Prostate gland (tissue), 2 donors: ENCODE measurements around the gene CORO7. TPM values are rescaled to one million over a fixed set of nuclear protein-coding genes. Genes with fewer than 3 reads are reported as not detected.

Experiments
- DNase-seq: peaks from one replicate; pipeline ENCODE4 v3.0.0-alpha.2; 2019; ENCODE audit warnings: low spot score
- H3K27ac ChIP-seq, 2 donors: fragments of 200-600 bp; sonication (generic); 2 replicates each; pipeline ENCODE4 v1.5.1; 2017 to 2019
- H3K27me3 ChIP-seq: fragments of 200-600 bp; sonication (generic); replicated peaks from 2 replicates; pipeline ENCODE4 v1.5.1; 2019; ENCODE audit not compliant: insufficient read depth
- H3K36me3 ChIP-seq, 2 donors: fragments of 200-600 bp; sonication (generic); 1 replicate in 1 of 2; 2 replicates in 1 of 2; pipeline versions ENCODE4 v1.5.1 to v1.8.1; 2017 to 2019
- H3K4me1 ChIP-seq: fragments of 200-600 bp; sonication (generic); replicated peaks from 2 replicates; pipeline ENCODE4 v1.5.1; 2019
- H3K4me3 ChIP-seq, 2 donors: fragments of 200-600 bp; sonication (generic); 2 replicates each; pipeline ENCODE4 v1.5.1; 2017 to 2019
- H3K9me3 ChIP-seq: fragments of 200-600 bp; sonication (generic); 2 replicates; pipeline ENCODE4 v1.5.1; 2017
- CTCF ChIP-seq, 4 experiments: fragments of 200-600 bp in 2 of 4; fragments of 450-650 bp in 2 of 4; sonication (generic) in 2 of 4; IDR thresholded peaks; 1 replicate in 3 of 4; 2 replicates in 1 of 4; pipeline ENCODE4 v1.5.1; 2016 to 2019; ENCODE audit warnings: antibody characterized with exemption in 4 of 4, mild to moderate bottlenecking in 2 of 4, moderate library complexity in 2 of 4
- POLR2A ChIP-seq: fragments of 450-650 bp; IDR thresholded peaks from one replicate; pipeline ENCODE4 v1.6.1; 2016; ENCODE audit warnings: antibody characterized with exemption, mild to moderate bottlenecking
- POLR2AphosphoS5 ChIP-seq: sonication (generic); formaldehyde crosslinking; IDR thresholded peaks from one replicate; pipeline ENCODE4 v1.6.1; 2017; ENCODE audit warnings: antibody characterized with exemption
- WGBS: methylation state at CpG from one replicate; pipeline ENCODE4 v1.1.5; 2018; 5-methylcytosine and 5-hydroxymethylcytosine counted together
- intact Hi-C: fragments of 100-400 bp; cut with DNase I; formaldehyde crosslinking; loops from one replicate; pipeline ENCODE4 v1.14.2; 2022
- total RNA-seq, 2 donors: library from RNA; depleted of rRNA; stranded (reverse); fragments of >200 nt; gene quantifications; one replicate each; pipeline ENCODE4 v1.1.0, GENCODE V29; 2016

CORO7 gene
- total RNA-seq, 2 donors from 2014 or later = 24.1 to 122 TPM

- Histone ChIP-seq H3K27ac (no peak overlapping the region), H3K4me1 (no peaks in the 10 kb centered on the region), H3K9me3 (no peaks in the 10 kb centered on the region), H3K27me3 (no peaks in the 10 kb centered on the region), H3K4me3 (no peak overlapping the region), H3K36me3 (no peaks in the 10 kb centered on the region)
- WGBS = 94% methylated on average over 20 of the region's 20 CpGs
- DNase-seq = no peak
- TF ChIP-seq CTCF (IDR thresholded peaks at IDR 0.05) (no peak), POLR2A (no peak), POLR2AphosphoS5 (no peak)
- intact Hi-C loops = no loop called here
These were observed 61.6 kb downstream of the CORO7 start for GRCh38 chr16:4354512-4355409.

GRCh38 chr16:4353675-4354074, 62.7 kb downstream of the CORO7 start:
- DNase-seq = no peak
- Histone ChIP-seq H3K4me3 (no peak overlapping the region), H3K27me3 (no peaks in the 10 kb centered on the region), H3K27ac (no peak overlapping the region), H3K9me3 (no peaks in the 10 kb centered on the region), H3K36me3 (no peaks in the 10 kb centered on the region), H3K4me1 (no peaks in the 10 kb centered on the region)
- intact Hi-C loops = no loop called here
- 89% methylated on average over 4 of the region's 4 CpGs for WGBS
- TF ChIP-seq POLR2AphosphoS5 (no peak), POLR2A (no peak), CTCF (IDR thresholded peaks at IDR 0.05) (no peak)

GRCh38 chr16:4352843-4353242, 63.6 kb downstream of the CORO7 start:
- TF ChIP-seq CTCF (IDR thresholded peaks at IDR 0.05) (no peak), POLR2AphosphoS5 (no peak), POLR2A (no peak)
- 87% methylated on average over 5 of the region's 5 CpGs for WGBS

GRCh38 chr16:4351880-4352279, 64.5 kb downstream of the CORO7 start:
- Histone ChIP-seq H3K27ac (no peak overlapping the region), H3K27me3 (no peaks in the 10 kb centered on the region), H3K36me3 (no peaks in the 10 kb centered on the region), H3K4me1 (no peaks in the 10 kb centered on the region), H3K4me3 (no peak overlapping the region), H3K9me3 (no peaks in the 10 kb centered on the region)
- 84% methylated on average over 7 of the region's 7 CpGs for WGBS
- intact Hi-C loops = no loop called here
- TF ChIP-seq POLR2A = no peak
- no peak for TF ChIP-seq CTCF (IDR thresholded peaks at IDR 0.05)
- TF ChIP-seq POLR2AphosphoS5 = no peak
- no peak for DNase-seq

More at GRCh38 chr16:4352843-4353242, 63.6 kb downstream of the CORO7 start:
- Histone ChIP-seq H3K9me3 (no peaks in the 10 kb centered on the region), H3K36me3 (no peaks in the 10 kb centered on the region), H3K4me3 (no peak overlapping the region), H3K27ac (no peak overlapping the region), H3K4me1 (no peaks in the 10 kb centered on the region), H3K27me3 (no peaks in the 10 kb centered on the region)
- no peak for DNase-seq
- intact Hi-C loops = no loop called here
